Activated CD8-positive, alpha-beta T cell treated with anti-CD3 and anti-CD28 coated beads for 36 hours (primary cell): ENCODE measurements around the gene TRIM59. TPM values are rescaled to one million over a fixed set of nuclear protein-coding genes. Genes with fewer than 3 reads are reported as not detected.
A peak's percentile ranks its signal among the peaks of the same experiment; 100 is the strongest.

Experiments used
- ATAC-seq: fragments of 200-7000 bp; cut with Tn5 transposase; one replicate; pipeline ENCODE4 v1.10.0; 2021; ENCODE audit warnings: mild to moderate bottlenecking, moderate library complexity
- CTCF ChIA-PET: fragments of 350-600 bp; sonication (Branson Sonifier 250); formaldehyde crosslinking; loops from one replicate; lab custom pipeline; 2021; ENCODE audit warnings: antibody characterized with exemption; lab: Charles Lee
- POLR2A ChIA-PET: fragments of 350-600 bp; sonication (Branson Sonifier 250); formaldehyde crosslinking; loops from one replicate; lab custom pipeline; 2021; ENCODE audit warnings: antibody characterized with exemption; lab: Charles Lee
- DNase-seq: peaks from one replicate; pipeline ENCODE4 v3.0.0-alpha.2; 2020
- H3K27ac Mint-ChIP-seq: one replicate; pipeline ENCODE4 v1.8.0; 2021; ENCODE audit warnings: mild to moderate bottlenecking, mixed read lengths
- H3K27me3 Mint-ChIP-seq: one replicate; pipeline ENCODE4 v1.8.0; 2021; ENCODE audit warnings: mixed read lengths
- H3K36me3 Mint-ChIP-seq: one replicate; pipeline ENCODE4 v1.8.0; 2021; ENCODE audit warnings: low read depth, mixed read lengths
- H3K4me1 Mint-ChIP-seq: one replicate; pipeline ENCODE4 v1.8.0; 2021; ENCODE audit warnings: low read depth, mixed read lengths
- H3K4me3 Mint-ChIP-seq: one replicate; pipeline ENCODE4 v1.8.0; 2021; ENCODE audit warnings: mild to moderate bottlenecking, moderate library complexity, mixed read lengths
- H3K9me3 Mint-ChIP-seq: one replicate; pipeline ENCODE4 v1.8.0; 2021; ENCODE audit warnings: mixed read lengths
- CTCF ChIP-seq: fragments of 200-600 bp; IDR thresholded peaks from one replicate; pipeline ENCODE4 v1.8.0; 2022; ENCODE audit warnings: antibody characterized with exemption, mild to moderate bottlenecking
- intact Hi-C: fragments of 100-400 bp; cut with micrococcal nuclease; formaldehyde crosslinking; loops from one replicate; pipeline ENCODE4 v1.10.0; 2022
- total RNA-seq, 2 experiments: library from RNA; stranded (reverse); gene quantifications; one replicate each; pipeline ENCODE4 v1.2.3, GENCODE V29; 2021

Gene TRIM59
- total RNA-seq, 2 experiments from 2014 or later = 27.0 to 27.8 TPM

GRCh38 chr3:160395297-160395696, 54.3 kb downstream of the TRIM59 start:
- H3K27me3 Mint-ChIP-seq = peaks cover 1% of the 10 kb centered on the region
- no peak overlapping the region for H3K27ac Mint-ChIP-seq
- no peaks in the 10 kb centered on the region for H3K9me3 Mint-ChIP-seq
- H3K4me3 Mint-ChIP-seq = no peak overlapping the region
- ATAC-seq = no peak
- no peak for DNase-seq
- TF ChIP-seq CTCF = no peak
- peaks cover 8% of the 10 kb centered on the region for H3K4me1 Mint-ChIP-seq
- POLR2A ChIA-PET = interaction anchor here (1.2 to 2.5 kb wide), 2 partner anchors 16 kb away, joined by 3 to 6 read pairs; no protein-coding TSS in a partner anchor
- intact Hi-C loops = no loop called here
- CTCF ChIA-PET = interaction anchor here (1.0 kb wide), 1 partner anchor 9 kb away, joined by 3 read pairs; no protein-coding TSS in a partner anchor
- H3K36me3 Mint-ChIP-seq = peaks cover 9% of the 10 kb centered on the region

DNA sequence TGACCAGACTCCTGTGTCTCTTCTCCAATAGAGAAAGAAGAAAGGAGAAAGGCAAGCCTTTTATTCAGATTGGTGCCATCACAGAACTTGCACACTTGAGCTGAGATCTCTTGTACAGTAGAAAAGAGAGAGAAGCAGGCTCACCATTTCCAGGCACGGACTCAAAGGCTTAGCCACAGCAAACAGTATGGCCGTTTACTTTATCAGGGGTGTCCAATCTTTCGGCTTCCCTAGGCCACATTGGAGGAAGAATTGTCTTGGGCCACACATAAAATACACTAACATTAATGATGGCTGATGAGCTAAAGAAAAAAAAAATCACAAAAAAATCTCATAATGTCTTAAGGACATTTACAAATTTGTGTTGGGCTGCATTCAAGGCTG, 55.6 kb downstream of the TRIM59 start:
- no peak for ATAC-seq
- no peak overlapping the region for H3K27ac Mint-ChIP-seq
- peaks cover 8% of the 10 kb centered on the region for H3K4me1 Mint-ChIP-seq
- no peak for DNase-seq
- no peaks in the 10 kb centered on the region for H3K27me3 Mint-ChIP-seq
- ChIA-PET POLR2A (no interaction called here), CTCF (interaction anchor here (0.9 to 1.5 kb wide), 3 partner anchors 14 to 56 kb away, joined by 3 read pairs; partner anchors contain the start of gene TRIM59)
- TF ChIP-seq CTCF = no peak
- no peaks in the 10 kb centered on the region for H3K9me3 Mint-ChIP-seq
- intact Hi-C loops = no loop called here
- H3K36me3 Mint-ChIP-seq = peaks cover 3% of the 10 kb centered on the region
- H3K4me3 Mint-ChIP-seq = no peak overlapping the region

- Mint-ChIP-seq H3K9me3 (no peaks in the 10 kb centered on the region), H3K4me1 (peaks cover 8% of the 10 kb centered on the region), H3K27me3 (no peaks in the 10 kb centered on the region), H3K36me3 (peaks cover 3% of the 10 kb centered on the region), H3K4me3 (no peak overlapping the region), H3K27ac (no peak overlapping the region)
- no peak for ATAC-seq
- intact Hi-C loops = no loop called here
- DNase-seq = no peak
- ChIA-PET CTCF (interaction anchor here (0.9 to 1.5 kb wide), 3 partner anchors 14 to 56 kb away, joined by 3 read pairs; partner anchors contain the start of gene TRIM59), POLR2A (interaction anchor here (0.5 kb wide), 1 partner anchor 306 kb away, joined by 3 read pairs; no protein-coding TSS in a partner anchor)
- TF ChIP-seq CTCF = no peak
Observed at GRCh38 chr3:160393346-160394008, 56.1 kb downstream of the TRIM59 start.

DNA sequence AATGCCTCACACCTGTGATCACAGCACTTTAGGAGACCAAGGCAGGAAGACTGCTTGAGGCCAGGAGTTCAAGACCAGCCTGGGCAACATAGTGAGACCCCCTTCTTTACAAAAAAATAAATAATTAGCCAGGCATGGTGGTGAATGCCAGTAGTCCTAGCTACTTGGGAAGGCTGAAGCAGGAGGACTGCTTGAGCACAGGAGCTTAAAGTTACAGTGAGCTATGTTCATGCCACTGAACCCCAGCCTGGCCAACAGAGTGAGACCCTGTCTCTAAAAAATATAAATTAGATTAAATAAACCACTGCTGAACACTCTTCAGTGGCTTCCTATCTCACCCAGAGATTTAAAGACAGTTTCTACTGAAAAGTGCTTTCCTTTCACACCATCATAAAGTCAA, 56.8 kb downstream of the TRIM59 start:
- H3K27ac Mint-ChIP-seq = no peak overlapping the region
- H3K4me1 Mint-ChIP-seq = peaks cover 5% of the 10 kb centered on the region
- ATAC-seq (no peak), DNase-seq (no peak)
- CTCF ChIA-PET = interaction anchor here (1.5 to 1.8 kb wide), 2 partner anchors 20 to 57 kb away, joined by 3 to 4 read pairs; partner anchors contain the start of gene TRIM59
- no peak for TF ChIP-seq CTCF
- H3K36me3 Mint-ChIP-seq = peaks cover 3% of the 10 kb centered on the region
- POLR2A ChIA-PET = no interaction called here
- no peak overlapping the region for H3K4me3 Mint-ChIP-seq
- H3K27me3 Mint-ChIP-seq = no peaks in the 10 kb centered on the region
- intact Hi-C loops = no loop called here
- no peaks in the 10 kb centered on the region for H3K9me3 Mint-ChIP-seq

- H3K4me1 Mint-ChIP-seq = peaks cover 6% of the 10 kb centered on the region
- no peak overlapping the region for H3K4me3 Mint-ChIP-seq
- peak; percentile 13 for ATAC-seq
- no peak for DNase-seq
- H3K27ac Mint-ChIP-seq = no peak overlapping the region
- H3K9me3 Mint-ChIP-seq = no peaks in the 10 kb centered on the region
- POLR2A ChIA-PET = interaction anchor here (0.6 to 1.1 kb wide), 2 partner anchors 9 to 61 kb away, joined by 3 to 4 read pairs; partner anchors contain the start of gene SMC4
- CTCF ChIA-PET = interaction anchor here (1.1 kb wide), 1 partner anchor 22 kb away, joined by 5 read pairs; no protein-coding TSS in a partner anchor
- TF ChIP-seq CTCF = no peak
- intact Hi-C loops = no loop called here
- H3K27me3 Mint-ChIP-seq = no peaks in the 10 kb centered on the region
- H3K36me3 Mint-ChIP-seq = peaks cover 3% of the 10 kb centered on the region
Observed at GRCh38 chr3:160390565-160391138, 58.9 kb downstream of the TRIM59 start.
